ENCODE results near the gene GTF2IRD2.
"Not testable (repeated sequence)": the region's sequence is repeated elsewhere in the genome, so short reads cannot be mapped to it uniquely, and the experiment has no call there.

GTF2IRD2 gene

DNA sequence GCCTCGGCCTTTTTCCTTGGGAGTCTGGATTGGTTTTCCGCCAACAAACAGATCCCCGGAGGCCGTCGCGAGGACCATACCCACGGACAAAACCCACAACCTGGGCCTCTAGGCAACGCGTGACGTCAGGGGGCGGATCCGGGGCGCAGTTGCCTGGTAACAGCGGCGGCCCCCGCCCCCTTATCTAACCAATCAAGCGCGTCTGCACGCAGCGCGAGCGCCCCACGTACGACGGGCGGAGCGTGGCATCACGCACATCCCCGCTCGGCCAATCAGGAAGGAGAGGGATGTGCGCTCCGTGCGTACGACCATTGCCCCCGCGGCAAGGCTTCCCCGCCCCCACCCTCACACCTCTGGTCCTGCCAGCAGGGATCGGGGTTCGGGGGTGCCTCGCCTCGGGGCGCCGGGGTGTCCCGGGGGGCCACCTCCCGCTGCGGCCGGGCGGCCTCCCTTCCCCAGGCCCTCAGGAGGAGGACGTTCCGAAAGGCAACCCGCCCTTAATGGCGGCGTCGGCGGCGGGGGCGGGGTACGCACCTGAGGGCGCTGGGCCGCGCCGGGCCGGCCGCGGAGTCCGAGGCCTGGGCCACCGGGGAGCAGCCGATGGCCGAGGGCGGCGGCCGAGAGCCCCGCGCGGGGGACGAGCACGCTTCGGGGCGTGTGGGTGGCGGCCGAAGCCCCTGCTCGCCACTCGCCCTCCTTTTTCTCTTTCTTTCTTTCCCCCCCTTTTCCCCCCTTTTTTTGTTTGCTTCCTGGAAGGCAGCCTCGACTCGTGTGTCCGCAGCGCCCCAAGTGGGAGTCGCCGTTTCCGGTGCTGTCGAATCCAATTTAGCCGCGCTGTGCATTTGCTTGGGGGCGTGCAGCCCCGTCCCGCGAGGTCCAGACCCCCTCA lies at the start of gene GTF2IRD2:
GTF2IRD2 (minus strand) TSS at position 773 of the 889 bp plus-strand sequence. CDS start 15,227 bp downstream, outside the sequence.
- H3K4me3 ChIP-seq (ENCODE audit: low read depth, low read length), result peak within 1 kb of the TSS; percentile 27; the same call in 1 of the 2 replicates
- not testable (repeated sequence) for DNase-seq (ENCODE audit: low read depth)

GRCh38 chr7:74890158-74891123 lies 39.0 kb upstream of the GTF2IRD2 start:
- not testable (repeated sequence) for DNase-seq (ENCODE audit: low read depth)
- peak overlapping the region; percentile 58 for H3K4me3 ChIP-seq (ENCODE audit: low read depth, low read length)

DNA sequence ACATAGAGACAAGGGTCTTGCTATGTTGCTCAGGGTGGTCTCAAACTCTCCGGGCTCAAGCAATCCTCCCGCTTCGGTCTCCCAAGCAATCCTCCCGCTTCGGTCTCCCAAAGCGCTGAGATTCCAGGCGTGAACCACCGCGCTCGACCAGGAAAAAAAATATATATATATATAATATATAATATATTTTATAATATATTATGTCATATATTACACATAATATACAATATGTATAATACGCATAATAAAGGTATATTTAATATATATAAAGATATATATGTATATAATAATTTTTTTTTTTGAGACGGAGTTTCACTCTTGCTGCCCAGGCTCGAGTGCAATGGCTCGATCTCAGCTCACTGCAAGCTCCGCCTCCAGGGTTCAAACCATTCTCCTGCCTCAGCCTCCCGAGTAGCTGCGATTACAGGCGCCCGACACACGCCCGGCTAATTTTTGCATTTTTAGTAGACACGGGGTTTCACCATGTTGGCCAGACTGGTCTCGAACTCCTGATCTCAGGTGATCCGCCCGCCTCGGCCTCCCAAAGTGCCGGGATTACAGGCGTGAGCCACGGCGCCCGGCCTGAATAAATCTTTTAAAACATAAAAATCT lies 38.2 kb upstream of the GTF2IRD2 start:
- not testable (repeated sequence) for DNase-seq (ENCODE audit: low read depth); H3K4me3 ChIP-seq (ENCODE audit: low read depth, low read length)

DNA sequence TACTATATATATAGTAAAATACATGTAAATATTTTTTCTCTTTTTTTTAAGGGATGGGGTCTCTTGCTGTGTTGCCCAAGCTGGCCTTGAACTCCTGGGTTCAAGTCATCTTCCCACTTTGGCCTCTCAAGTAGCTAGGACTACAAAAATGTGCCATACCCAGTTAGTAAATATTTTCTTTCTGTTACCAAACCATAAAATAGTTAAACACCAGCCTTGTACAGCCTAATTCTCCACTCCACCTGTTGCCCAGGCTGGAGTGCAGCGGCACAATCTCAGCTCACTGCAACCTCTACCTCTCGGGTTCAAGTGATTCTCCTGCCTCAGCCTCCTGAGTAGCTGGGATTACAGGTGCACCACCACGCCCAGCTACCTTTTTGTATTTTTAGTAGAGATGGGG lies 33.9 kb upstream of the GTF2IRD2 start:
- H3K4me3 ChIP-seq (ENCODE audit: low read depth, low read length); DNase-seq (ENCODE audit: low read depth): not testable (repeated sequence)

- H3K4me3 ChIP-seq (ENCODE audit: low read depth, low read length); DNase-seq (ENCODE audit: low read depth): not testable (repeated sequence)
Observed at GRCh38 chr7:74882110-74882509, 30.7 kb upstream of the GTF2IRD2 start.

- not testable (repeated sequence) for DNase-seq (ENCODE audit: low read depth); H3K4me3 ChIP-seq (ENCODE audit: low read depth, low read length)
Observed at GRCh38 chr7:74874748-74875512, 23.5 kb upstream of the GTF2IRD2 start.

GRCh38 chr7:74874104-74874747 lies 22.8 kb upstream of the GTF2IRD2 start:
- H3K4me3 ChIP-seq (ENCODE audit: low read depth, low read length); DNase-seq (ENCODE audit: low read depth): not testable (repeated sequence)

DNA sequence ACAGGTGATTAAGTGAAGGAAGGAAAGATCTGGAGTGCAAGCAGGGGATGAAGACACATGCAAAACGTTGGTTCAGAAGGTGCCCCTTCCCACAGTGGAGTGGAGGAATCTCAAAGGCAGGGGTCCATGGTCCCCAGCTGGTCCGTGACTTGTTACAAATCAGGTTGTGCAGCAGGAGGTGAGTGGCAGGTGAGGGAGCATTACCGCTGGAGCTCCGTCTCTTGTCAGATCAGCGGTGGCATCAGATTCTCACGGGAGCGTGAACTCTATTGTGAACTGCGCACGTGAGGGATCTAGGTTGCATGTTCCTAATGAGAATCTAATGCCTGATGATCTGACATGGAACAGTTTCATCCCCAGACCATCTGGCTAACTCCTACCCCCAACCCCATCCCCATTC lies 21.1 kb upstream of the GTF2IRD2 start:
- not testable (repeated sequence) for DNase-seq (ENCODE audit: low read depth); H3K4me3 ChIP-seq (ENCODE audit: low read depth, low read length)

DNA sequence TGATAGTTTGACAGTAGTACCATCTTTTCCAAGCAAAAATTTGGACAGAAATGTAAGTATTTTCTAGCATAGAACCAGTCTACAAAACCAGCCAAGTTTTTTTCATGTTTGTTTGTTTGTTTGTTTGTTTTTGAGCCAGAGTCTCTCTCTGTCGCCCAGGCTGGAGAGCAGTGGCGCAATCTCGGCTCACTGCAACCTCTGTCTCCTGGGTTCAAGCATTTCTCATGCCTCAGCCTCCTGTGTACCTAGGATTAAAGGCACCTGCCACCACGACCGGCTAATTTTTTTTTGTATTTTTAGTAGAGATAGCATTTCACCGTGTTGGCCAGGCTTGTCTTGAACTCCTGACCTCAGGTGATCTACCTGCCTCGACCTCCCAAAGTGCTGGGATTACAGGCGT lies 14.4 kb upstream of the GTF2IRD2 start:
- DNase-seq (ENCODE audit: low read depth); H3K4me3 ChIP-seq (ENCODE audit: low read depth, low read length): not testable (repeated sequence)

GRCh38 chr7:74849853-74850252 lies 1.6 kb downstream of the GTF2IRD2 start:
- not testable (repeated sequence) for DNase-seq (ENCODE audit: low read depth); H3K4me3 ChIP-seq (ENCODE audit: low read depth, low read length)

GRCh38 chr7:74830411-74830810 lies 21.0 kb downstream of the GTF2IRD2 start:
- H3K4me3 ChIP-seq (ENCODE audit: low read depth, low read length); DNase-seq (ENCODE audit: low read depth): not testable (repeated sequence)

- DNase-seq (ENCODE audit: low read depth); H3K4me3 ChIP-seq (ENCODE audit: low read depth, low read length): not testable (repeated sequence)
Observed at GRCh38 chr7:74829959-74830358, 21.4 kb downstream of the GTF2IRD2 start.

GRCh38 chr7:74821259-74821658 lies 30.1 kb downstream of the GTF2IRD2 start:
- H3K4me3 ChIP-seq (ENCODE audit: low read depth, low read length), result not testable (repeated sequence)

DNA sequence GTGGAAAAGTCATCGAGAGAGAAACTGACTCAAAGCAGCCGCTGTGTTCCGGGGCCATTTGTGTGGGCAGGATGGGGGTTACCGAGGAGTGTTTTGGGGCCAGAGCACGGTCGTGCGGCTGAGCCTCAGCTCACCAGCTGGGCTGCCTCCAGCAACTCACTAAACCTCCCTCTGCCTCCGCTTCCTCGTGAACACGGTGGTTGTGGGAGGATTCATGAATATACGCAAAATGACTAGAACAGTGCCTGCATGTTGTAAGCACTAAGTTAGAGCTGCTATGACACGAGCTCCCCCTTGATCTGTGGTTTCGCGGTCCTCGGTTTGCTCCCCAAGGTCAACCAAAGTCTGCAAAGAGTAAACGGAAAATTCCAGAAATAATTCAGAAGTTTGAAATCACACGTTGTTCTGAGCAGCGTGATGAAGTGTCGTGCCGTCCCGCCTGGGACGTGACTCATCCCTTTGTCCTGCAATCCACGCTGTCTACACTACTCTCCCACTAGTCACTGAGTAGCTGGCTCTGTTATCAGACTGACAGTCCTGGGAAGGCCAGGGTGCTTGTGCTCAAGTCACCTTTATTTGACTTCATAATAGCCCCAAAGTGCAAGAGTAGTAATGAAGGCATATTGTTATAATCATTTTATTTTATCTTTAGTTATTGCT lies 31.1 kb downstream of the GTF2IRD2 start:
- H3K4me3 ChIP-seq (ENCODE audit: low read depth, low read length); DNase-seq (ENCODE audit: low read depth): not testable (repeated sequence)

More at GRCh38 chr7:74821259-74821658, 30.1 kb downstream of the GTF2IRD2 start:
- DNase-seq (ENCODE audit: low read depth), result not testable (repeated sequence)

- DNase-seq (ENCODE audit: low read depth); H3K4me3 ChIP-seq (ENCODE audit: low read depth, low read length): not testable (repeated sequence)
Observed at GRCh38 chr7:74815882-74816281, 35.5 kb downstream of the GTF2IRD2 start.

DNA sequence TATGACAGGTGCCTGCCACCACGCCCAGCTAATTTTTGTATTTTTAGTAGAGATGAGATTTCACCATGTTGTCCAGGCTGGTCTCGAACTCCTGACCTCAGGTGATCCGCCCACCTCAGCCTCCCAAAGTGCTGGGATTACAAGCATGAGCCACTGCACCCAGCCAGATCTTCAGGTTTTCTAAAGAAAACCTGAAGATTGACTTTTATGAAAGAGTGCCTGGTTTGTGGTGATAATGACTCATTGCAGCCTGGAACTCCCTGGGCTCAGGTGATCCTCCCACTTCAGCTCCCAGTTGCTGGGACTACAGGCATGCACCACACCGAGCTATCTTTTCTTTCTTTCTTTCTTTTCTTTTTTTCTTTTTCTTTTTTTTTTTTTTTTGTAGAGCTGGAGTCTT lies 52.8 kb downstream of the GTF2IRD2 start:
- not testable (repeated sequence) for DNase-seq (ENCODE audit: low read depth)

DNA sequence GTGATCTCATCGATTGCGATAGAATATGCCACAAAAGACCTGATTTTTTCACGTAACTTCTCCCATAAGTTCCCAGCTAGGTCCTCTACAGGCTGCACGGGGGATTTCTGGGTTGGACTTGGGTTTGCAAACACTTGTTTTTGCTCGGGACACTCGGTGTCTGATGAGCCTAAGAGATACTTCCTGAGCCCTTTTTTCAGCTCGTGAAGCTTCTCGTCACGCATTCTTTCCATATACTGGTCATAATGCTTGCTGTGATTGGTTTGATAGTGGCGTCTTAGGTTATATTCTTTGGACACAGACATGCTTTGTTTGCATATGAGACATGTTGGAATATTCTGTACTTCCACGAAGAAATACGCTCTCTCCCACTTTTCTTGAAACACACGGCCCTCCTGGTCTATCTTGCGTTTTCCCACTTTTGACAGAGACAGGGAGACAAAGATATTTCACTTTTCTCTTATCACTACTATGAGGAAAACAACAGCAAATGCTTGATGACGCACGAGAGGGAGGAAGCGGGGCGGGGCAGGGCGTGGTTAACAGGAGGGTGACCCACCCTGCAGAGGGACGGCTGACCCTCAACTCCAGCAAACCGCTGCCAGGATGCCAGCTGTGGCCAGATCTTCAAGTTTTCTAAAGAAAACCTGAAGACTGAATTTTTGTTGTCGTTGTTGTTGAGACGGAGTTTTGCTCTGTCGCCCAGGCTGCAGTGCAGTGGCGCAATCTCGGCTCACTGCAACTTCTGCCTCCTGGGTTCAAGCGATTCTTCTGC lies 53.4 kb downstream of the GTF2IRD2 start:
- DNase-seq (ENCODE audit: low read depth); H3K4me3 ChIP-seq (ENCODE audit: low read depth, low read length): not testable (repeated sequence)

More for the DNA sequence above, 52.8 kb downstream of the GTF2IRD2 start:
- not testable (repeated sequence) for H3K4me3 ChIP-seq (ENCODE audit: low read depth, low read length)

All from GM12864 (cell line).